ENCODE measurements around the gene MMRN2.
A peak's percentile ranks its signal among the peaks of the same experiment; 100 is the strongest.

The MMRN2 gene

GRCh38 chr10:86932674-86933073, 24.7 kb downstream of the MMRN2 start:
- H3K4me1 ChIP-seq (ENCODE audit: control insufficient read depth in 1 of 2, insufficient read depth in 2 of 2, low read length in 2 of 2) = peaks cover 0 to 4% of the 10 kb centered on the region in 2 donors
- H3K9me3 ChIP-seq (ENCODE audit: control insufficient read depth in 1 of 2, low read length in 2 of 2) = no peaks in the 10 kb centered on the region
- peaks cover 6 to 15% of the 10 kb centered on the region in 2 donors for H3K36me3 ChIP-seq (ENCODE audit: control insufficient read depth in 1 of 2, insufficient read depth in 2 of 2, low read length in 2 of 2)
- no peak overlapping the region for H3K4me3 ChIP-seq (ENCODE audit: low read depth in 1 of 2, low read length in 2 of 2)
- peak overlapping the region; percentile 10 for H3K27ac ChIP-seq (ENCODE audit: low read length)
- no peaks in the 10 kb centered on the region for H3K27me3 ChIP-seq (ENCODE audit: low read depth, low read length)

GRCh38 chr10:86931872-86932271, 25.5 kb downstream of the MMRN2 start:
- H3K27ac ChIP-seq (ENCODE audit: low read length) = peak overlapping the region; percentile 35
- H3K36me3 ChIP-seq (ENCODE audit: control insufficient read depth in 1 of 2, insufficient read depth in 2 of 2, low read length in 2 of 2) = peaks cover 6 to 13% of the 10 kb centered on the region in 2 donors
- no peak overlapping the region for H3K4me3 ChIP-seq (ENCODE audit: low read depth in 1 of 2, low read length in 2 of 2)
- peaks cover 0 to 9% of the 10 kb centered on the region in 2 donors for H3K4me1 ChIP-seq (ENCODE audit: control insufficient read depth in 1 of 2, insufficient read depth in 2 of 2, low read length in 2 of 2)
- no peaks in the 10 kb centered on the region for H3K9me3 ChIP-seq (ENCODE audit: control insufficient read depth in 1 of 2, low read length in 2 of 2)
- no peaks in the 10 kb centered on the region for H3K27me3 ChIP-seq (ENCODE audit: low read depth, low read length)

- H3K4me3 ChIP-seq (ENCODE audit: low read depth in 1 of 2, low read length in 2 of 2) = peak overlapping the region in 1 of 2 donors; percentile 17
- peaks cover 0 to 9% of the 10 kb centered on the region in 2 donors for H3K4me1 ChIP-seq (ENCODE audit: control insufficient read depth in 1 of 2, insufficient read depth in 2 of 2, low read length in 2 of 2)
- H3K9me3 ChIP-seq (ENCODE audit: control insufficient read depth in 1 of 2, low read length in 2 of 2) = no peaks in the 10 kb centered on the region
- no peaks in the 10 kb centered on the region for H3K27me3 ChIP-seq (ENCODE audit: low read depth, low read length)
- peak overlapping the region; percentile 52 for H3K27ac ChIP-seq (ENCODE audit: low read length)
- peaks cover 6 to 10% of the 10 kb centered on the region in 2 donors for H3K36me3 ChIP-seq (ENCODE audit: control insufficient read depth in 1 of 2, insufficient read depth in 2 of 2, low read length in 2 of 2)
Measured at GRCh38 chr10:86929468-86930380, 27.7 kb downstream of the MMRN2 start.

- peak overlapping the region; percentile 78 for H3K27ac ChIP-seq (ENCODE audit: low read length)
- H3K36me3 ChIP-seq (ENCODE audit: control insufficient read depth in 1 of 2, insufficient read depth in 2 of 2, low read length in 2 of 2) = peaks cover 11 to 22% of the 10 kb centered on the region in 2 donors
- H3K27me3 ChIP-seq (ENCODE audit: low read depth, low read length) = no peaks in the 10 kb centered on the region
- H3K4me3 ChIP-seq (ENCODE audit: low read depth in 1 of 2, low read length in 2 of 2) = no peak overlapping the region
- H3K9me3 ChIP-seq (ENCODE audit: control insufficient read depth in 1 of 2, low read length in 2 of 2) = no peaks in the 10 kb centered on the region
- peaks cover 0 to 4% of the 10 kb centered on the region in 2 donors for H3K4me1 ChIP-seq (ENCODE audit: control insufficient read depth in 1 of 2, insufficient read depth in 2 of 2, low read length in 2 of 2)
Measured at GRCh38 chr10:86922553-86922961, 34.9 kb downstream of the MMRN2 start.

DNA sequence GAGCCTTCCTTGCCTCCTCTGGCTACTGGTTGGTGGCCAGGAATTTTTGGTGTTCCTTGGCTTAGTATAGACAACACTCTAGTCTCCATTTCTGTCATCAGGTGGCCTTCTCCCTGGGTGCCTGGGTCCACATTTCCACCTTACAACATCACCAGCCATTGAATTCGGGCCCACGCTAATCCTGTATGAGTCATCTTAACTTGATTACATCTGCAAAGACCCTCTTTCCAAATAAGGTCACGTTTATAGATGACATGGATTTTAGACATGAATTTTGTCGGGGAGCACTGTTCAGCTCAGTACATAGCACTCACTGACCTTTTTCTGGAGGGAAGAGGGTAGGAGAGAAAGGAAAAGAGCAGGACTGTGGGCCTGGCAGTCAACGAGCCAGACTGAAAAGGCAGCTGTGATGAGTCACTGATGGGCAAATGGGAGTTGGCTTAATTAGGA, 39.4 kb downstream of the MMRN2 start:
- peak overlapping the region; percentile 37 for H3K27ac ChIP-seq (ENCODE audit: low read length)
- no peaks in the 10 kb centered on the region for H3K9me3 ChIP-seq (ENCODE audit: control insufficient read depth in 1 of 2, low read length in 2 of 2)
- H3K36me3 ChIP-seq (ENCODE audit: control insufficient read depth in 1 of 2, insufficient read depth in 2 of 2, low read length in 2 of 2) = peaks cover 12 to 24% of the 10 kb centered on the region in 2 donors
- no peaks in the 10 kb centered on the region for H3K4me1 ChIP-seq (ENCODE audit: control insufficient read depth in 1 of 2, insufficient read depth in 2 of 2, low read length in 2 of 2)
- no peaks in the 10 kb centered on the region for H3K27me3 ChIP-seq (ENCODE audit: low read depth, low read length)
- H3K4me3 ChIP-seq (ENCODE audit: low read depth in 1 of 2, low read length in 2 of 2) = no peak overlapping the region

- no peaks in the 10 kb centered on the region for H3K4me1 ChIP-seq (ENCODE audit: control insufficient read depth in 1 of 2, insufficient read depth in 2 of 2, low read length in 2 of 2)
- no peak overlapping the region for H3K27ac ChIP-seq (ENCODE audit: low read length)
- H3K9me3 ChIP-seq (ENCODE audit: control insufficient read depth in 1 of 2, low read length in 2 of 2) = no peaks in the 10 kb centered on the region
- H3K27me3 ChIP-seq (ENCODE audit: low read depth, low read length) = no peaks in the 10 kb centered on the region
- H3K36me3 ChIP-seq (ENCODE audit: control insufficient read depth in 1 of 2, insufficient read depth in 2 of 2, low read length in 2 of 2) = peaks cover 8 to 19% of the 10 kb centered on the region in 2 donors
- H3K4me3 ChIP-seq (ENCODE audit: low read depth in 1 of 2, low read length in 2 of 2) = no peak overlapping the region
Measured at GRCh38 chr10:86914734-86915133, 42.7 kb downstream of the MMRN2 start.

- H3K9me3 ChIP-seq (ENCODE audit: control insufficient read depth in 1 of 2, low read length in 2 of 2) = no peaks in the 10 kb centered on the region
- no peaks in the 10 kb centered on the region for H3K27me3 ChIP-seq (ENCODE audit: low read depth, low read length)
- peaks cover 0 to 9% of the 10 kb centered on the region in 2 donors for H3K4me1 ChIP-seq (ENCODE audit: control insufficient read depth in 1 of 2, insufficient read depth in 2 of 2, low read length in 2 of 2)
Measured at GRCh38 chr10:86905429-86905828, 52.0 kb downstream of the MMRN2 start.

DNA sequence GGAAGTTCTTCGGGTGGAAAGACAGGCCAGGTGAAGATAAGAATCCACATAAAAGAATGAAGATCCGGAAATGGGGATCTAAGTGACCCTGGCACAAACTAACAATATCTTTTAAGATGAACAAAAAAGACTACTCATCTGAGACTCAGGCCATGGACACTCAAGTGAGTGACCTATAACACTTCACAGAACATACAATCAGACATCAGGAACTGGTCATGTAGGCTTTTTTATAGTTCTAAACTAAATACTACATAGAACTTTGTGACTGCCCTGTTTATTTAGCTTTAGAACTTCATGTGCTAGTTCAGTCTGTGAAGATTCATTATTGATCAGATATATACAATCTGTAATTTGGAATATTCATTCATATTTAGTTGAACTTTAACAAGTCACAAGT, 52.8 kb downstream of the MMRN2 start:
- Histone ChIP-seq H3K27ac (ENCODE audit: low read length) (no peak overlapping the region), H3K4me1 (ENCODE audit: control insufficient read depth in 1 of 2, insufficient read depth in 2 of 2, low read length in 2 of 2) (peaks cover 0 to 16% of the 10 kb centered on the region in 2 donors), H3K4me3 (ENCODE audit: low read depth in 1 of 2, low read length in 2 of 2) (no peak overlapping the region), H3K9me3 (ENCODE audit: control insufficient read depth in 1 of 2, low read length in 2 of 2) (no peaks in the 10 kb centered on the region), H3K27me3 (ENCODE audit: low read depth, low read length) (no peaks in the 10 kb centered on the region), H3K36me3 (ENCODE audit: control insufficient read depth in 1 of 2, insufficient read depth in 2 of 2, low read length in 2 of 2) (peaks cover 15 to 21% of the 10 kb centered on the region in 2 donors)

More at GRCh38 chr10:86905429-86905828, 52.0 kb downstream of the MMRN2 start:
- H3K27ac ChIP-seq (ENCODE audit: low read length) = no peak overlapping the region
- no peak overlapping the region for H3K4me3 ChIP-seq (ENCODE audit: low read depth in 1 of 2, low read length in 2 of 2)
- H3K36me3 ChIP-seq (ENCODE audit: control insufficient read depth in 1 of 2, insufficient read depth in 2 of 2, low read length in 2 of 2) = peaks cover 15 to 21% of the 10 kb centered on the region in 2 donors

- H3K36me3 ChIP-seq (ENCODE audit: control insufficient read depth in 1 of 2, insufficient read depth in 2 of 2, low read length in 2 of 2) = peaks cover 10 to 11% of the 10 kb centered on the region in 2 donors
- no peaks in the 10 kb centered on the region for H3K27me3 ChIP-seq (ENCODE audit: low read depth, low read length)
- H3K4me1 ChIP-seq (ENCODE audit: control insufficient read depth in 1 of 2, insufficient read depth in 2 of 2, low read length in 2 of 2) = peaks cover 0 to 14% of the 10 kb centered on the region in 2 donors
- H3K9me3 ChIP-seq (ENCODE audit: control insufficient read depth in 1 of 2, low read length in 2 of 2) = no peaks in the 10 kb centered on the region
- peak overlapping the region; percentile 28 for H3K27ac ChIP-seq (ENCODE audit: low read length)
- no peak overlapping the region for H3K4me3 ChIP-seq (ENCODE audit: low read depth in 1 of 2, low read length in 2 of 2)
Measured at GRCh38 chr10:86900955-86901354, 56.5 kb downstream of the MMRN2 start.

GRCh38 chr10:86899670-86900276, 57.6 kb downstream of the MMRN2 start:
- Histone ChIP-seq H3K4me1 (ENCODE audit: control insufficient read depth in 1 of 2, insufficient read depth in 2 of 2, low read length in 2 of 2) (peaks cover 0 to 12% of the 10 kb centered on the region in 2 donors), H3K4me3 (ENCODE audit: low read depth in 1 of 2, low read length in 2 of 2) (no peak overlapping the region), H3K36me3 (ENCODE audit: control insufficient read depth in 1 of 2, insufficient read depth in 2 of 2, low read length in 2 of 2) (peaks cover 4 to 10% of the 10 kb centered on the region in 2 donors), H3K9me3 (ENCODE audit: control insufficient read depth in 1 of 2, low read length in 2 of 2) (no peaks in the 10 kb centered on the region), H3K27ac (ENCODE audit: low read length) (no peak overlapping the region), H3K27me3 (ENCODE audit: low read depth, low read length) (no peaks in the 10 kb centered on the region)

DNA sequence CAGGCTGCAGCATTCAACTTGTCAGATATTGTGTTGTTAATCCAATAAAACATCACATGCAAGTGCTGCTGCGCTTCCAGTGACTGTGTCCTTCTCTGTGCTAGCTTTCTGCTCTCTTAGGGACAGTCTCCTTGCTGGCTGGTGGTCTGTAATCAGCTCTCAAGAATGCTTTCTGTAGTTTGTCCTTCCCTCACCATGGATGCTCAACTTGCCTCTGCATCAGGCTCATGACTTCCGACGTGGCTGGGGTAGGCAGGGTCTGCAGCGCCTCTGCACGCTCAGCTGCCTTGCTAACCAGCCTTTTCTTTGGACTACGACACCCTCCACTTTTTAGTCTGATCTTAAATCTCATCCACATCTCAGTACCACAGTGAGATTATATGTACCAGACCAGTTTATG, 58.3 kb downstream of the MMRN2 start:
- Histone ChIP-seq H3K27me3 (ENCODE audit: low read depth, low read length) (no peaks in the 10 kb centered on the region), H3K9me3 (ENCODE audit: control insufficient read depth in 1 of 2, low read length in 2 of 2) (no peaks in the 10 kb centered on the region), H3K36me3 (ENCODE audit: control insufficient read depth in 1 of 2, insufficient read depth in 2 of 2, low read length in 2 of 2) (peaks cover 0 to 4% of the 10 kb centered on the region in 2 donors), H3K4me3 (ENCODE audit: low read depth in 1 of 2, low read length in 2 of 2) (no peak overlapping the region), H3K27ac (ENCODE audit: low read length) (peak overlapping the region; percentile 11), H3K4me1 (ENCODE audit: control insufficient read depth in 1 of 2, insufficient read depth in 2 of 2, low read length in 2 of 2) (peaks cover 0 to 15% of the 10 kb centered on the region in 2 donors)
